ENCODE measurements around the gene UPF3A. TPM values are rescaled to one million over a fixed set of nuclear protein-coding genes. Genes with fewer than 3 reads are reported as not detected.
A peak's percentile ranks its signal among the peaks of the same experiment; 100 is the strongest.

UPF3A gene
- total and polyA plus RNA-seq, 10 donors, result 33.0 to 59.7 (median 49.1) TPM

GRCh38 chr13:114299604-114300305 is 18.4 kb downstream of the UPF3A start:
- 93 to 97% (median 95%) methylated on average over 12 of the region's 12 CpGs for WGBS, 5 donors
- intact Hi-C loops (cut with DNase I; ENCODE audit: low total_unique reads), result no loop called here
- Histone ChIP-seq H3K27me3 (replicated peaks in 1 of 7) (no peaks in the 10 kb centered on the region), H3K4me1 (no peaks in the 10 kb centered on the region), H3K27ac (no peak overlapping the region), H3K36me3 (peaks cover 0 to 100% (median 73%) of the 10 kb centered on the region in 6 donors), H3K9me3 (no peaks in the 10 kb centered on the region), H3K4me3 (no peak overlapping the region)
- TF ChIP-seq CTCF (IDR thresholded peaks at IDR 0.05 in 8 of 11, conservative IDR thresholded peaks at IDR 0.05 in 3 of 11) (no peak), POLR2A (IDR thresholded peaks at IDR 0.05) (no peak), POLR2AphosphoS5 (IDR thresholded peaks at IDR 0.05) (no peak)
- peak; percentile 34 for DNase-seq

GRCh38 chr13:114303700-114304327 is 22.4 kb downstream of the UPF3A start:
- no peak overlapping the region for H3K4me3 ChIP-seq
- H3K27me3 ChIP-seq (replicated peaks in 1 of 7), result no peaks in the 10 kb centered on the region
- no peak overlapping the region for H3K27ac ChIP-seq
- TF ChIP-seq CTCF (IDR thresholded peaks at IDR 0.05 in 8 of 11, conservative IDR thresholded peaks at IDR 0.05 in 3 of 11) (no peak), POLR2A (IDR thresholded peaks at IDR 0.05) (no peak), POLR2AphosphoS5 (IDR thresholded peaks at IDR 0.05) (no peak)
- peaks cover 0 to 83% (median 66%) of the 10 kb centered on the region in 6 donors for H3K36me3 ChIP-seq
- intact Hi-C loops (cut with DNase I; ENCODE audit: low total_unique reads), result no loop called here
- peak; percentile 44 for DNase-seq
- no peaks in the 10 kb centered on the region for H3K4me1 ChIP-seq
- no peaks in the 10 kb centered on the region for H3K9me3 ChIP-seq
- 85 to 96% (median 94%) methylated on average over 11 of the region's 11 CpGs for WGBS, 5 donors

- DNase-seq, result peak; percentile 40
- WGBS, 5 donors, result 92 to 96% (median 94%) methylated on average over 13 of the region's 13 CpGs
- Histone ChIP-seq H3K36me3 (peaks cover 0 to 76% (median 59%) of the 10 kb centered on the region in 6 donors), H3K9me3 (no peaks in the 10 kb centered on the region), H3K4me3 (no peak overlapping the region), H3K4me1 (no peaks in the 10 kb centered on the region), H3K27ac (no peak overlapping the region), H3K27me3 (replicated peaks in 1 of 7) (no peaks in the 10 kb centered on the region)
- intact Hi-C loops (cut with DNase I; ENCODE audit: low total_unique reads), result no loop called here
- no peak for TF ChIP-seq CTCF (IDR thresholded peaks at IDR 0.05 in 8 of 11, conservative IDR thresholded peaks at IDR 0.05 in 3 of 11)
- no peak for TF ChIP-seq POLR2AphosphoS5 (IDR thresholded peaks at IDR 0.05)
- TF ChIP-seq POLR2A (IDR thresholded peaks at IDR 0.05), result no peak
Observed at GRCh38 chr13:114304346-114305034, 23.1 kb downstream of the UPF3A start.

- peaks cover 7 to 14% (median 12%) of the 10 kb centered on the region in 6 donors for H3K4me1 ChIP-seq
Observed at GRCh38 chr13:114309086-114309485, 27.7 kb downstream of the UPF3A start.

More at GRCh38 chr13:114309086-114309485, 27.7 kb downstream of the UPF3A start:
- no peak overlapping the region for H3K4me3 ChIP-seq
- H3K27me3 ChIP-seq (replicated peaks in 1 of 7), result no peaks in the 10 kb centered on the region
- DNase-seq, result no peak
- peaks cover 0 to 30% (median 18%) of the 10 kb centered on the region in 6 donors for H3K36me3 ChIP-seq
- TF ChIP-seq POLR2A (IDR thresholded peaks at IDR 0.05) (no peak), CTCF (IDR thresholded peaks at IDR 0.05 in 8 of 11, conservative IDR thresholded peaks at IDR 0.05 in 3 of 11) (no peak), POLR2AphosphoS5 (IDR thresholded peaks at IDR 0.05) (no peak)
- WGBS, 5 donors, result 98 to 100% (median 98%) methylated on average over 2 of the region's 2 CpGs
- intact Hi-C loops (cut with DNase I; ENCODE audit: low total_unique reads), result no loop called here
- no peaks in the 10 kb centered on the region for H3K9me3 ChIP-seq
- no peak overlapping the region for H3K27ac ChIP-seq
